PC-9 (cell line): ENCODE data around the gene ROPN1.
"Not testable (repeated sequence)": the region's sequence is repeated elsewhere in the genome, so short reads cannot be mapped to it uniquely, and the experiment has no call there.

Source experiments
- EZH2 ChIP-seq: fragments of 200-600 bp; sonication (generic); IDR thresholded peaks from 2 replicates; pipeline ENCODE4 v1.8.0; 2017; ENCODE audit warnings: antibody characterized with exemption, low read depth
- TF ChIP-seq, protein P1 (sequence below): fragments of 200-600 bp; sonication (generic); conservative IDR thresholded peaks from 2 replicates; pipeline ENCODE4 v1.6.1; 2017; ENCODE audit warnings: mixed run types, antibody characterized with exemption, mild to moderate bottlenecking, moderate library complexity

DNA sequence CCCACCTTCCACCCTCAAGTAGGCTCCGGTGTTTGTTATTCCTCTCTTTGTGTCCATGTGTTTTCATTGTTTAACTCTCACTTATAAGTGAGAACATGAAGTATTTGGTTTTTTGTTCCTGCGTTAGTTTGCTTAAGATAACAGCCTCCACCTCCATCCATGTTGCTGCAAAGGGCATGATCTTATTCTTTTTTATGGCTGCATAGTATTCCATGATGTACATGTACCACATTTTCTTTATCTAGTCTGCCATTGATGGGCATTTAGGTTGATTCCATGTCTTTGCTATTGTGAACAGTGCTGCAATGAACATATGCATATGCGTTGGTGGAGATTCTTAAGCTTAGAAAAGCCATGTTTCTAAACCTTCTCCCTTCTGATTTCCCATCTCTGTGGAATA is 44.3 kb upstream of the ROPN1 start:
- TF ChIP-seq, protein P1, sequence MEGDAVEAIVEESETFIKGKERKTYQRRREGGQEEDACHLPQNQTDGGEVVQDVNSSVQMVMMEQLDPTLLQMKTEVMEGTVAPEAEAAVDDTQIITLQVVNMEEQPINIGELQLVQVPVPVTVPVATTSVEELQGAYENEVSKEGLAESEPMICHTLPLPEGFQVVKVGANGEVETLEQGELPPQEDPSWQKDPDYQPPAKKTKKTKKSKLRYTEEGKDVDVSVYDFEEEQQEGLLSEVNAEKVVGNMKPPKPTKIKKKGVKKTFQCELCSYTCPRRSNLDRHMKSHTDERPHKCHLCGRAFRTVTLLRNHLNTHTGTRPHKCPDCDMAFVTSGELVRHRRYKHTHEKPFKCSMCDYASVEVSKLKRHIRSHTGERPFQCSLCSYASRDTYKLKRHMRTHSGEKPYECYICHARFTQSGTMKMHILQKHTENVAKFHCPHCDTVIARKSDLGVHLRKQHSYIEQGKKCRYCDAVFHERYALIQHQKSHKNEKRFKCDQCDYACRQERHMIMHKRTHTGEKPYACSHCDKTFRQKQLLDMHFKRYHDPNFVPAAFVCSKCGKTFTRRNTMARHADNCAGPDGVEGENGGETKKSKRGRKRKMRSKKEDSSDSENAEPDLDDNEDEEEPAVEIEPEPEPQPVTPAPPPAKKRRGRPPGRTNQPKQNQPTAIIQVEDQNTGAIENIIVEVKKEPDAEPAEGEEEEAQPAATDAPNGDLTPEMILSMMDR: not testable (repeated sequence)
- not testable (repeated sequence) for TF ChIP-seq EZH2
